Spleen (tissue), 7 donors: ENCODE measurements around the gene RNLS.

ENCODE experiments used
- POLR2A ChIP-seq, 3 donors: fragments of 450-650 bp; IDR thresholded peaks; one replicate each; pipeline ENCODE4 v1.5.1; 2017; ENCODE audit warnings: antibody characterized with exemption in 3 of 3, mild to moderate bottlenecking in 1 of 3
- POLR2AphosphoS5 ChIP-seq, 3 donors: sonication (generic); formaldehyde crosslinking; IDR thresholded peaks; one replicate each; pipeline ENCODE4 v1.5.1; 2017; ENCODE audit warnings: antibody characterized with exemption in 3 of 3
- TF ChIP-seq, protein P1 (sequence below), 11 experiments: fragments of 200-600 bp in 7 of 11; fragments of 450-650 bp in 4 of 11; sonication (generic) in 4 of 11; IDR thresholded peaks in 8 of 11; conservative IDR thresholded peaks in 3 of 11; 1 replicate in 7 of 11; 2 replicates in 4 of 11; pipeline versions ENCODE4 v1.4.0 to v1.8.0; 2016 to 2021; ENCODE audit warnings: antibody characterized with exemption in 11 of 11, inconsistent platforms in 4 of 11, mild to moderate bottlenecking in 1 of 11
- donor health status: DM: no; HTN: no; CAD: no; lungs with moderate emphysema.
- donor health status: DM: no; HTN: no; CAD: no.
- donor health status: DM: no; HTN: no; CAD: no.

DNA sequence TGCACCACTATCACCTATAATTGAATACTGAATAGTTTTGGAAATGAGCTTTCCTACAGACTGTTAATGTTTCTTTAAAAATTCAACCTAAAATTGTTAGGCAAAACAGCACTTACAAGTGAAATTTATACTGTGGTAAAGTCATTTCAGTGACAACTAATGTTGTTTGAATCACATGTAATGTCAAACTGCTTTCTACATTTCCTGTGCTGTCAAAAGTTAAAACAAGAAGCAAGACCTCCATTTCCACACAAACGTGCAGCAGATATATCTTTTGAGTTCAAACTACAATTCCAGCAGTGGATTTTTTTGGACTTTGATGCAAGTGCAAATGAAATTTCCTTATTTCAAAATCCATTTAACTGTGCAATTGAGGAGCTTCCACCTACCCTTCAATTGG lies 199.8 kb downstream of the RNLS start:
- TF ChIP-seq, protein P1, sequence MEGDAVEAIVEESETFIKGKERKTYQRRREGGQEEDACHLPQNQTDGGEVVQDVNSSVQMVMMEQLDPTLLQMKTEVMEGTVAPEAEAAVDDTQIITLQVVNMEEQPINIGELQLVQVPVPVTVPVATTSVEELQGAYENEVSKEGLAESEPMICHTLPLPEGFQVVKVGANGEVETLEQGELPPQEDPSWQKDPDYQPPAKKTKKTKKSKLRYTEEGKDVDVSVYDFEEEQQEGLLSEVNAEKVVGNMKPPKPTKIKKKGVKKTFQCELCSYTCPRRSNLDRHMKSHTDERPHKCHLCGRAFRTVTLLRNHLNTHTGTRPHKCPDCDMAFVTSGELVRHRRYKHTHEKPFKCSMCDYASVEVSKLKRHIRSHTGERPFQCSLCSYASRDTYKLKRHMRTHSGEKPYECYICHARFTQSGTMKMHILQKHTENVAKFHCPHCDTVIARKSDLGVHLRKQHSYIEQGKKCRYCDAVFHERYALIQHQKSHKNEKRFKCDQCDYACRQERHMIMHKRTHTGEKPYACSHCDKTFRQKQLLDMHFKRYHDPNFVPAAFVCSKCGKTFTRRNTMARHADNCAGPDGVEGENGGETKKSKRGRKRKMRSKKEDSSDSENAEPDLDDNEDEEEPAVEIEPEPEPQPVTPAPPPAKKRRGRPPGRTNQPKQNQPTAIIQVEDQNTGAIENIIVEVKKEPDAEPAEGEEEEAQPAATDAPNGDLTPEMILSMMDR (IDR thresholded peaks at IDR 0.05 in 8 of 11, conservative IDR thresholded peaks at IDR 0.05 in 3 of 11) = no peak
- TF ChIP-seq POLR2AphosphoS5 (IDR thresholded peaks at IDR 0.05) = no peak
- no peak for TF ChIP-seq POLR2A (IDR thresholded peaks at IDR 0.05)
